Choroid plexus epithelial cell (primary cell): Measurements from ENCODE around the gene AGO1.
A peak's percentile ranks its signal among the peaks of the same experiment; 100 is the strongest.

Experiments used
- DNase-seq: peaks from one replicate; pipeline ENCODE4 v3.0.0-alpha.2; 2010; ENCODE audit warnings: low read depth
- H3K4me3 ChIP-seq: 2 replicates; pipeline ENCODE4 v1.5.1; 2011; ENCODE audit warnings: low read depth, mild to moderate bottlenecking, control low read depth, low read length, moderate library complexity
- CTCF ChIP-seq: conservative IDR thresholded peaks from 2 replicates; pipeline ENCODE4 v1.5.1; 2011; ENCODE audit warnings: low read depth, mild to moderate bottlenecking, control low read depth, inconsistent platforms, low read length, moderate library complexity

Gene AGO1

DNA sequence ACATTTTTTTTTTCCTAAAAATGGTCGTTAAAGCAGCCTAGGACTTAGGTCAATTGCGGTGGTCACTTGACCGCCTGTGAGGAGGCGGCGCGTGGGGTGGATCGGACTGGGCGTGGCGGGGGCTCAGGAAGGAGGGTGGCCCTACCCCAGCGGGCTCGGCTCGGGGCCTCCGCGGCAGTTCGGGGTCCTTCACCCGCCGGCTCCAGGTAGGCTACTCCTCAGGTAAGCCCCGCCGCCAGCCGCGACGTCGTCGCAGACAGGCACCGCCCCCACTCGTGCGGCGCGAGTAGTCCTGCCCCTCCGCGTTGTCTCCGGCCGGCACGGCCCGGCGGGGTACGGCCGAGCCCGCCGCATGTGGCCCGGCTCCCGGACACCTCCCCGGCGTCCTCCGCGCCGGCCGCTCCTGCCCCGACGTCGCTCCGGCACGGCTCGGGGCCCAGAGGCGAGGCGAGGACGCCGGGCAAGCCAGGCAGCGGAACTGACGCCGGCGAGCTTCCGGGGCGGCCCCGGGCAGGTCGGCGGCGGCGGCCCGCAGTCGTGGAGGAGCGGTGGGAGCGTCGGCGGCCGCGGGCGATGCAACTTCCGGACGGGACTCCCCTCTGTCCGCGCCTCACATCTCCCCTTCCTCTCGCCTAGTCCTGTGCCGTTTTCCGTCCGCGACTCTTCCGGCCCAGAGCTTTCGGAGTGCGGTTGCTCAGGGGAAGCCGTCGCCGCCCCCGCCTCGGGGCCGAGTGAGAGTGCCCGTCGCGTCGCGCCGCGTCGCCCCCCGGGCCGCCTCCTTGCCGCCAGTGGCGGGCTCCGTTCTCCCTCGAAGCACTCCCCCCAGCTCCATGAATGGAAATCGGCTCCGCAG is 47.8 kb downstream of the AGO1 start, which contains the start of gene AGO3:
Gene AGO3 (plus strand): TSS at position 513 of the 853 bp plus-strand sequence. CDS start 322 bp downstream, at position 835.
- peak within 1 kb of the TSS; percentile 85 for H3K4me3 ChIP-seq
- no peak for TF ChIP-seq CTCF
- DNase-seq: peak; percentile 81

- peak overlapping the region; percentile 85 for H3K4me3 ChIP-seq
- DNase-seq: peak; percentile 13
- no peak for TF ChIP-seq CTCF
Observed at GRCh38 chr1:35931446-35932157, 48.6 kb downstream of the AGO1 start.

DNA sequence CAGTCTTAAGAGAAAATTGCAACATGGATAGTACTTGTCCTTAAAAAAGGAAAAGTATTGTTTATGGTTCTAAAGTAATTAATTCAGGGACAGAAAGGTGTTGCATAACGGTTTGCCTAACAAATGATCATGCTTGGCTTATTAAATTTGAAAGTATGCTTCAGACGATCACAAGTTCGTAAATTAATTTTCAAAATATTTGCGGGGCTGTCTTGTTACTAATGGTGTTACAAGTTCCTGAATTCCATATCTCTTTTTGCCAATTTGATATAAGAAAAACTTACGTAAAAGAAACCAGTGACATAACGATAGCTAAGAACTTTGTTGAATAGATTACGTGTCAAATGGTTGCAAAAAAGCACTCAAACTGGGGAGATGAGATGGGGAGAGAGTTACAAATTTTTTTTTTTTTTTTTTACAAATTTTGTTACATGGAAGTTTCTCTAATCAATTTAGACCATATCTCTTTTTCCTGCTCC is 49.2 kb downstream of the AGO1 start:
- peak overlapping the region; percentile 85 for H3K4me3 ChIP-seq
- TF ChIP-seq CTCF: no peak
- DNase-seq: no peak

DNA sequence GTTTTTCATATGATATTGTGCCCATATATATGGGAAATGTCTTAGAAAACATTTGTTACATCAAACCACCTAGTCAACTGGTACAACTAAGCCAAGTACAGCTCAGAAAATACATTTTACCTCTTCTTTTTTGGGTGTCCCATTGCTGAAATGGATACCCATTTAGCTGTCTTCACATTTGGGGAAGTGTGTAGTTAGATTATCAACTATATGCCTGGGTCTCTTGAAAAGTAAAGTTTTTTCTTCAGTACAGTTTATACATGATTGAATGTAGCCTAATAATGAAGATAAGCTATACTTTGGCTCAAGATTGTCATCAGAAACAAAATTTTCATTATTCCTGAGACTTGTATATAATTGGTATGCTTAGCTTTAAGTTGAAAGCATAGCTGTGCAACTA is 49.9 kb downstream of the AGO1 start:
- DNase-seq: no peak
- TF ChIP-seq CTCF: no peak
- H3K4me3 ChIP-seq: no peak overlapping the region

- no peak overlapping the region for H3K4me3 ChIP-seq
- TF ChIP-seq CTCF: no peak
- peak; percentile 56 for DNase-seq
Observed at GRCh38 chr1:35935442-35936388, 52.7 kb downstream of the AGO1 start.

DNA sequence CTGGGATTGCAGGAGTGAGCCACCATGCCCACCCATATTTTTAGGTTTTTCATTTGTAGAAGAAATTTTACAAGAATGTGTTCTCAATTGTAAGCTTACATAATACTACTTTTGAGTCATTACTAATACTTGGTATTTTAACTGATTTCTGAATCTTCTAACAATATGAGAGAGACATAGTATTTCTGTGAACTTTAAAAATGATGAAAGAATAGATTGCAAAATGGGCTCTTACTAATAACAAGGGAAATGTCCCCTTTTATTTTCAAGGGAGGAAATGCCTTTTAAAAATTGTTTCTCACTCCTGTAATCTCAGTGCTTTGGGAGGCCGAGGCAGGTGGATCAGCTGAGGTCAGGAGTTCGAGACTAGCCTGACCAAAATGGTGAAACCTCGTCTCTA is 53.8 kb downstream of the AGO1 start:
- peak; percentile 13 for DNase-seq
- TF ChIP-seq CTCF: no peak
- H3K4me3 ChIP-seq: no peak overlapping the region
